Bronchial epithelial cell (primary cell): ENCODE measurements around the gene LRMDA. TPM values are rescaled to one million over a fixed set of nuclear protein-coding genes. Genes with fewer than 3 reads are reported as not detected.

Source experiments
- DNase-seq: peaks from one replicate; pipeline ENCODE4 v3.0.0-alpha.2; 2010; ENCODE audit warnings: low read depth
- FAIRE-seq: peaks from 2 replicates; lab custom pipeline; 2011; peaks lifted over from hg19 to GRCh38; lab: Jason Lieb, UNC
- H3K27me3 ChIP-seq: 2 replicates; pipeline ENCODE4 v1.5.1; 2011; ENCODE audit warnings: low read length; ENCODE audit not compliant: control insufficient read depth, insufficient read depth
- H3K36me3 ChIP-seq: 2 replicates; pipeline ENCODE4 v1.5.1; 2011; ENCODE audit warnings: low read length; ENCODE audit not compliant: control insufficient read depth, insufficient read depth
- H3K4me3 ChIP-seq: 2 replicates; pipeline ENCODE4 v1.5.1; 2011; ENCODE audit warnings: mild to moderate bottlenecking, low read depth, low read length, control low read depth
- total RNA-seq: library from RNA; depleted of rRNA; stranded (reverse); fragments of >200 nt; gene quantifications from 2 replicates; pipeline ENCODE4 v1.2.1, GENCODE V29; 2014
- TF ChIP-seq, protein P1 (sequence below): IDR thresholded peaks from 2 replicates; pipeline ENCODE4 v1.5.1; 2011; ENCODE audit warnings: mild to moderate bottlenecking, moderate library complexity, low read length, control low read depth, inconsistent platforms; ENCODE audit not compliant: insufficient read depth, severe bottlenecking

LRMDA gene
- total RNA-seq, 1 donor from 2014 or later = 1.6 TPM

DNA sequence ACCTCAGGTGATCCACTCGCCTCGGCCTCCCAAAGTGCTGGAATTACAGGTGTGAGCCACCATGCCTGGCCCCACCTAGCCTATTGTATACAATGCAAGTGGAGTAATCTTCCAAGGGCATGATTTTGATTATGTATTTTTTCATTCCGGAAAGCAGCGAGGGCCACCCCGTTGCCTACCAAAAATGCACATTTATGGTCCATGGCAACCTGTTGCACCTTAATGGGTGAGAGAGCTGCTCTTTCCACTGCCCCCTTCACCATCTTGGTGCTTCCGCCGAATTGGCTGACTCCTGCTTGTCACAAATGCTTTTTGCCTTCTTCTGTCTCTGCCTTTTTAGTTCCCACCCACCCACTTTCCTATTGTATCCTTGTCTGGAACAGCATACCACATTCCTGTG, 699.5 kb downstream of the LRMDA start:
- FAIRE-seq = no peak
- no peak for DNase-seq
- TF ChIP-seq, protein P1, sequence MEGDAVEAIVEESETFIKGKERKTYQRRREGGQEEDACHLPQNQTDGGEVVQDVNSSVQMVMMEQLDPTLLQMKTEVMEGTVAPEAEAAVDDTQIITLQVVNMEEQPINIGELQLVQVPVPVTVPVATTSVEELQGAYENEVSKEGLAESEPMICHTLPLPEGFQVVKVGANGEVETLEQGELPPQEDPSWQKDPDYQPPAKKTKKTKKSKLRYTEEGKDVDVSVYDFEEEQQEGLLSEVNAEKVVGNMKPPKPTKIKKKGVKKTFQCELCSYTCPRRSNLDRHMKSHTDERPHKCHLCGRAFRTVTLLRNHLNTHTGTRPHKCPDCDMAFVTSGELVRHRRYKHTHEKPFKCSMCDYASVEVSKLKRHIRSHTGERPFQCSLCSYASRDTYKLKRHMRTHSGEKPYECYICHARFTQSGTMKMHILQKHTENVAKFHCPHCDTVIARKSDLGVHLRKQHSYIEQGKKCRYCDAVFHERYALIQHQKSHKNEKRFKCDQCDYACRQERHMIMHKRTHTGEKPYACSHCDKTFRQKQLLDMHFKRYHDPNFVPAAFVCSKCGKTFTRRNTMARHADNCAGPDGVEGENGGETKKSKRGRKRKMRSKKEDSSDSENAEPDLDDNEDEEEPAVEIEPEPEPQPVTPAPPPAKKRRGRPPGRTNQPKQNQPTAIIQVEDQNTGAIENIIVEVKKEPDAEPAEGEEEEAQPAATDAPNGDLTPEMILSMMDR = no peak
- H3K4me3 ChIP-seq = no peak overlapping the region
- no peaks in the 10 kb centered on the region for H3K27me3 ChIP-seq
- no peaks in the 10 kb centered on the region for H3K36me3 ChIP-seq

DNA sequence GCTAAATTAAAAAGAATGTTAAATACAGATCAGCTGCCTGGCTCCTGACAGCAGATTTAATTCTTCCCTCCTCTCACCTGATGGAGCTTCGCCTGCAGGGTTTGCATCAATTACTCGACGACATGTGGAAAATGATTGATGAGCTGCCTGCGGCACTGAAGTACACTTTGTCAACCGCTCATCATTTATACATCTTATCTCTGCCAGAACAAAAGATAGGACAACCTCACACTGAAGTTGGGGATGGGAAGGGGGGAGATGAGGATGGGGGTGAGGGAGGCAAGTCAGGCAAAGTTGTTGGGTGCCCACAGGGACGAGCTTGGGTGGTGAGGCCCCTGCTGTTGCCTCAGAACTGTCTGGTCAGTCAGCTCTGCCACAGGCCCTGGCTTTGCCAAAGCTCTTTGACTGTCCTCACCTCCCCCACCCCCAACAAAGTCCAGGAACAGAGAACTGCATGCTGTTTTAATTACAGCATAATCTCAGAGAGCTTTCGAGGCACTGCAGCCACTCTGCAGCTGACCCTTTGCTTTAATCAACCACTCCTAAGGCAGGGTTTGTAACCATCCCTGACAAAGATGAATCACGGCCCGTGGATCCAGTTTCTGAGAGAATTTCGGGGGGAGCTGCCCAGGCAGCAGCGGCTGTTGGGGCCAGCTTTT, 702.3 kb downstream of the LRMDA start:
- no peak for FAIRE-seq
- no peaks in the 10 kb centered on the region for H3K27me3 ChIP-seq
- no peak for DNase-seq

DNA sequence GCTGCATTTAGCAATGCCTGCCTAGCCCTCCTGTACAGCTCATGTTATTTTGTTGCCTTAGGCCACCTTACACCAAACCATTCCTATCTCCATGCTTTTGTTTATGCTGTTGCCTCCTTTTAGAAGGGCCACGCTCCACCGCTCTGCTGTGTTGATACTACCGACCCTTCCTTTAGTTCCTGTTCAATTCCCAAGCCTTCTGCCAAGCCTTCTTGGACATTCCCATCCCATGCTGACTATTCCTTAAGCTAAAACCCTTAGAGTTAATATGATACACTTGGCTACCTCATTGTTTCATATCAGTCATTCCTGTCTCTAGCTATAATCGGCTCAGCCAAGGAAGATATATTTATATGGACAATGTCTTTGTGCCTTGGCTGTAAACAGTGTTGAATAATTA, 705.5 kb downstream of the LRMDA start:
- H3K4me3 ChIP-seq = no peak overlapping the region
- TF ChIP-seq, protein P1 = no peak
- no peaks in the 10 kb centered on the region for H3K27me3 ChIP-seq
- no peaks in the 10 kb centered on the region for H3K36me3 ChIP-seq
- FAIRE-seq (no peak), DNase-seq (no peak)

More for the DNA sequence above, 702.3 kb downstream of the LRMDA start:
- H3K36me3 ChIP-seq = no peaks in the 10 kb centered on the region
- TF ChIP-seq, protein P1 = no peak
- H3K4me3 ChIP-seq = no peak overlapping the region

DNA sequence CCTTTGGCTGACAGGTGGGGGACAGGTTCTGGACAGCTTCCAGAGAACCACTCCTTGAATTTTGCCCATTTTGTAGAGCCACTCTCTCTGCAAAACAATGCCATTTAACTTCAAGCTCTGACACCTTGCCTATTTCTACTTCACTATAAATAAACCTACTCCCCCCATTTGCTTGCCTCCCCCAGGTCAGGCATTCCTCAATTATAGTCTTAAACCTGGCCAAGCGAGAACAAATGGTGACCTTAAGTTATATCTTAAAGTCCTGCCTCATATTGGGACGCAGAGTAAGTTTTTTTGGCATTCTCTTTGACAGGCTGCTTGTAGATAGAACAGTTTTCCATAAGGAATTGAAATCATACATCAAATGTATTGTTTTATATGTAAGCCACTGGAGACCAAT, 706.9 kb downstream of the LRMDA start:
- Histone ChIP-seq H3K27me3 (no peaks in the 10 kb centered on the region), H3K4me3 (no peak overlapping the region), H3K36me3 (no peaks in the 10 kb centered on the region)
- TF ChIP-seq, protein P1 = no peak
- FAIRE-seq (no peak), DNase-seq (no peak)

DNA sequence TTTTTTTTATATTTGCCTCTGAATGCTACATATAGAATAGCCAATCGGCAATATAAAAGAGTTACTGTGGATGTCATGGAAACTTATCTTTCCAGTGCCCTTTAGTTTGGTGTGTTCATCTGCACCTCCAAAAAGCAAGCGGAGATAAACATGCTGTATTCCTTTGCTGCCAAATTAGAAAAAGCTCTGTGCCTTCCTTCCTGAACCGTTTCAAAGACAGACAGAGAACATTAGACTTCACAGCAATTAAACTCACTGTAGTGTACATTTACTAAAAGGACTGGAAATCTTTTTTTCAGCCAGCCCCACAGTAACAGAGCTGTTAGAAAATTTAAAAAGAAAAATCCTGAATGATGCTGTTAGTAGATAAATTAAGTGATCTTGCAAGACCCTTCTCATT, 707.5 kb downstream of the LRMDA start:
- no peaks in the 10 kb centered on the region for H3K27me3 ChIP-seq
- DNase-seq (no peak), FAIRE-seq (no peak)
- TF ChIP-seq, protein P1 = no peak
- no peak overlapping the region for H3K4me3 ChIP-seq
- no peaks in the 10 kb centered on the region for H3K36me3 ChIP-seq

DNA sequence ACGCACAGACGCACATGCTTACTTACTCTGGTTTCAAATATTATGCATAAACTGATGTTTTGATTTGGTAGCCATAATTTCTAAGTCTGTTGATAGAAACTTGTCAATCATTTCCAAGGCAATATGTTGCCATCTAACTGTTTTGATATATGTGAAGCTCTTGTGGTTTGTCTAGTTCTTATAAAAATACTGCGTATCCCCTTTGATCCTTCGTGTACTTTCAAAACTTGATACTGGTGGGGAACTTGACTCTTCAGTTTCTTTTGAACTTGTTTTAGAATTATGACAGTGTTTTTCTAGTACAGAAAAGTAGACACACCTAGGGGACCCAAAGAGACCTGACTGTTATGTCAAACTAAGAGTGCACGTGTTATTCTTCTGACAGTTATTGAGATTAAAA, 708.0 kb downstream of the LRMDA start:
- Histone ChIP-seq H3K36me3 (no peaks in the 10 kb centered on the region), H3K4me3 (no peak overlapping the region), H3K27me3 (no peaks in the 10 kb centered on the region)
- no peak for FAIRE-seq
- no peak for DNase-seq
- TF ChIP-seq, protein P1 = no peak
